GM18517 (cell line): ENCODE results near the gene ACAD9.
"Not testable (repeated sequence)": the region's sequence is repeated elsewhere in the genome, so short reads cannot be mapped to it uniquely, and the experiment has no call there.

Experiments used
- ATAC-seq: cut with Tn5 transposase; IDR thresholded peaks from one replicate; pipeline ENCODE4 v1.9.1; 2021; ENCODE audit warnings: mild to moderate bottlenecking, moderate library complexity; ENCODE audit not compliant: unreplicated experiment

Gene ACAD9

DNA sequence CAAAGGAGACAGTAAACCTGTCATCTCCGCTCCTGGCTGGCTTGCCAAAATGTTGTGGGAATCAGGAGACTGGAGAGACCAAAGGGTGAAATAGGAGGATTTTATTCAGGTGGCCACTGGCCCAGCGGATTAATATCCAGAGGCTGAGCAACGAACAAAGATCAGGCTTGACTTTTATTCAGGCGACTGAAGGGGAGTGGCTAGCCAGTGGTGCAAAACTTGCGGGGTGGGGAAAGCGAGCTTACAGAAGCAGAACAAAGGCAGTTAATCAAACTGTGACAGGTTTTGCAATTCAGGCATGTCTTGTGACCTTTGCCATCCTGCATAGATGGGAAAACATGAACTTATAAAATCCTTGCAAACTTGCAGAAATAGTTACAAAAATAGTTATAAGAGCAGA lies 19.8 kb upstream of the ACAD9 start:
- ATAC-seq = no peak

DNA sequence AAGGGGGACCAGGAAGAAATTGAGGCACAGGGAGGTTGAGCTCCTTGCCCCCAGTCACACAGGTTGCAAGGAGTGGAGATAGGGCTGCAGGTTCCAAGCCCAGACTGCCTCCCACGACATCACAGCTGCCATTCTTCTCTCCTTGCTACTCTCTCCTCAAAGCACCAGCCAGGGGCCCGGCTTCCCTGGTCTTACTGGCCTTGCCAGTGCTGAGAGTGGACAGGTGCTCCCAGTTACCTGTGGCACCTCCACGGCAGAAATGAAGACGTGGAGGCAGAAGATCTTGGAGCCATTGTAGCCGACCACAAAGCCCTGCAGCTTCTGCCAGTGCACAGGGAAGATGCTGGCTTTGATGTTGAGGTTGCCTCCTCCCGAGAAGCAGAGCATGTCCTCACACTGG lies 17.9 kb upstream of the ACAD9 start:
- ATAC-seq = no peak

DNA sequence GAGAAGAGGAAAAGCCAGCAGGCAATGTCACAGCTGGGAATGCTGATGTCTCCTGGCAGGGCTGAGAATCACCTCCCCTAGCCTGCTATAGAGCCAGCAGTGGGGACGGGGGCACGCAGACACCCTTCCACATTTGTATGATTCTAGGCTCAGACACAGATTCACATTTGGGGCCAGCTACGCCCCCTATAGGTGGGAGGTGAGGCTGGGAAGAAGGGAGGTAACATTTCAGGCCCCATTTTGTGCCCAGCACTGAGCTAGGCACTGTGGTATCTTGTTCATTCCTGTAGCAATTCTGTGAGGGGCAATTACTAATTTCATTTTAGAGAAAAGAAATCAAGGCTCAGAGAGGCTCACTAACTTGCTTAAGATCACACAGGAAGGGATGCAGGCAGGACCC lies 15.9 kb upstream of the ACAD9 start:
- ATAC-seq = no peak

DNA sequence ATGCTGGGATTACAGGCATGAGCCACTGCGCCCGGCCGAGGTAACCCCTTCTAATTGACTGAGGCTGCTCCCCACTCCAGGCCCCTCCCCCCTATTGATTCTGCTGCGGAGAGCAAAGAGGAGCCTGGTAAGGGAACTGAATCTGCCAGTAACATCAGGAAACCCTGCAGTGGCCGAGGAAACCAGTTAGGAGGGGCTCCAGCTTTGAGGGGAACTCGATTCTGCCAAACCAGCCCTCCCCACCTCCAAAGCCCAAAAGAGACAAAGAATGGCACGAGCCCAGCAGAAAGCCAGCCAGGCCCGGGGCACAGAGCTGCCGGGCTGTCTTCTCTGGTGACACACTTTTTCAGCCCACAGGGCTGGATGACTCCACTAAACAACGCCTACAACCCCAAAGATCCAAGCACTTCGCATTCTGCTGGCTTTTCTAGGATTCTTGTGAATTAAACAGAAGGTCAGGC lies 15.0 kb upstream of the ACAD9 start:
- no peak for ATAC-seq

DNA sequence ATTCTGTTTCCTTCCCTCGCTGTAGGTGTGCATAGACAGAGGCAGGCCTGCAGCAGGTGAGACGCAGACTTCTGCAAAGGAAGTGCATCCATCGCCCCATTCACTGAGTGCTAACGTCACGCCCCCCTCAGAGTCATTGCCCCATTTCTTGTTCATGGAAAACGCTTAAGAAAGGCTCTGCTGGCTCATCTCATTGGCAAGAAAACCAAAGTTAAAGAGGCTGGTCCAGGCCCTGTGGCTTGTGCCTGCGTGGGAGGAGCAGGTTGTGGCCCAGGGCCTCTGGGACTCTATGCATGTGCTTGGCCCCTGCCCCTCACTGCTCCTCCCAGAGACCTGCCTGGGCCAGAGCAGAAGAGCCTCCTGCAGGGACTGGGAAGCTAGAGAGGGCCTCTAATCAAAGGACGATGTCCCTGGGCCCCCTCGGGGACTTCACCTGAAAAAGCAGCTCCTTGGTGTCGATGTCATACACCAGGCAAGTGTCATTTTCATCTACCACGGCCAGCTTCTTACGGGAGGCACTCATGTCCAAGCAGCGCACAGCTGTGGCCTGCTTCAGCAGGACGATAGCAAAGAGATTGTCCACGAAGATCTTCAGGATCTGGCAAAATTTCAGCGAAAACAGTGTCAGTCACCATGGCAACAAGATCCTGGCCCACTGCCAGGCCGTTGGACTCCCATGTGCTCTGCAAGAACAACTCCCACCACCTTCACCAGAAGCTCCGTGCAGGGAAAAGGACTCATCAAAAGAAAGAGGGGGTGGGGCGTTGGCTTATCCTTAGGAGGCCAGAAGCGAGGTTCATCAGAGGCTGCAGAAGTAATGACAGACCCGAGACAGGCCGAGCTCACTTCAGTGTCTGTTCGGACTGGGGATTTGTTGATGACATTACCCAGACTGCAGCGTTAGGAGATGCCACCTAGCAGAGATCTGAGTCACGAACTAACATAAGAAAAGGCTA lies 14.3 kb upstream of the ACAD9 start:
- ATAC-seq = not testable (repeated sequence)

- no peak for ATAC-seq
These were observed 12.0 kb upstream of the ACAD9 start for GRCh38 chr3:128867200-128868125.

DNA sequence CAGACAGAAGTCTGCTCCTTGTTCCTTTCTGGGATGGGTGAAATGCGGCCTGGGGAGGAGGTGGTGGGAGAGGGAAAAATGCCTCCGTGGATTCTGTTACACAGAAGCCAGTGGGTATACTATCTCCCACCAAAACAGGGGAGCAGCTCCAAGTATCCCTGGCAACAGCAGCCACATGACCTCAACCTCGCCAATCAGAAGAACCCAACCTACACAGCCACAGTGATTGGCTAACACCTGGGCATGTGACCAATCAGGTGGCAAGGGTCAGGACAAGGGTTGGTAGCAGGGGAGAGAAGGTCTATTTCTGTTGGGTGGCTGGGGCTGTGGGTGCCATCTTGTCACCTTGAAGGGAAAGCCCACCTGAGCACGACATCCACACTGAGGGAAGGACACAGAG lies 9.1 kb upstream of the ACAD9 start:
- no peak for ATAC-seq

DNA sequence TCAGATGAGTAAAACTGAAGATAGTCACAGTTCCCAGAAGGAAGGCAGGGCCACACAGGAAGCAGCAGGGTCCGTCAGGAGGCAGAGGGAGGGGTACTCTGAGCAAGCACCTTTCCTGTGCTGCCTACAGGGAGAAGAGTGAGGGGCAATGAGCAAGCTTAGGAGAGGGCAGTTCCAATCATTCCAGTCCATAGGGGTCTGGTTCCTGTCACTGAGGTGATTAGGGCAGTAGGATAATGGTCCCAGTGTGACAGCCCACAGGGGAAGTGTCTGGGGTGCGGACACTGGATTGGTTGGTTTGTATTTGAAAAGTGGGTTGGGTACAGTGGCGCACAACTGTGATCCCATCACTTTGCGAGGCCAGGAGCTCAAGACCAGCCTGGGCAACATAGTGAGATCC lies 7.1 kb upstream of the ACAD9 start:
- no peak for ATAC-seq

GRCh38 chr3:128872744-128873143 lies 6.7 kb upstream of the ACAD9 start:
- ATAC-seq = no peak

DNA sequence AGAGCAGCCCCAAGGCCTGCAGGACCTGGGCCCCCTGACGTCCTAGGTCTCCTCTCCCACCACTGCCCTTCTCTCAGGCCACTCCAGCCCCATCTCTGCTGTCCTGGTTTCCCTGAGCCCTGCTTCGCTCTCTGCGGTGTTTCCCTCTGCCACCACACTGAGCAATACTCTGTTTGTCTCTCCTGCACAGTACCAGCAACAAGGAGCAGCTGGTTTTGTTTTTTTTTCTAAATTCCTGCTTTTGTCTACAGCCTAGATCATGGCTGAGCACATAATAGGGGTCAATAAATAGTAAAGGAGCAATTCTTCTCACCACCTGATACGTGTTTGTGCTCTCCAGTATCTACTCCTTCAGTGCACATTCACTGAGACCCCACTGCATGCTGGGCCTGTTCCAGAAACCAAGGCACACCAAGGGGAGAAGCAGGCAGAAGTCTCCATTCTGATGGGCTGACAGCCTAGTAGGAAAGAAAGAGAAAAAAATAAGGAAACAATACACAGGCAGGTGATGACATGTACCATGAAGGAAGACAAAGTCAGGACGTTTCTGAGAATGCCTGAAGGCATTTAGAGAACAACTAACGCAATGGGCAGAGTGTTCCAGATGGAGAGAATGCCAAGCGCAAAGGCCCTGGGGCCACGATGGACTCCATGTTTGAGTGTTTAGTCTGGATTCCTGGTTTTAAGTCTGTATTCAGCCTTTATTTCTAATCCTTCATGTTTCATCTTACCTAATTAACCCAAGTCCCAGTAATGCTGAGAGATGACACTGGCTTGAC lies 6.0 kb upstream of the ACAD9 start:
- ATAC-seq = no peak

DNA sequence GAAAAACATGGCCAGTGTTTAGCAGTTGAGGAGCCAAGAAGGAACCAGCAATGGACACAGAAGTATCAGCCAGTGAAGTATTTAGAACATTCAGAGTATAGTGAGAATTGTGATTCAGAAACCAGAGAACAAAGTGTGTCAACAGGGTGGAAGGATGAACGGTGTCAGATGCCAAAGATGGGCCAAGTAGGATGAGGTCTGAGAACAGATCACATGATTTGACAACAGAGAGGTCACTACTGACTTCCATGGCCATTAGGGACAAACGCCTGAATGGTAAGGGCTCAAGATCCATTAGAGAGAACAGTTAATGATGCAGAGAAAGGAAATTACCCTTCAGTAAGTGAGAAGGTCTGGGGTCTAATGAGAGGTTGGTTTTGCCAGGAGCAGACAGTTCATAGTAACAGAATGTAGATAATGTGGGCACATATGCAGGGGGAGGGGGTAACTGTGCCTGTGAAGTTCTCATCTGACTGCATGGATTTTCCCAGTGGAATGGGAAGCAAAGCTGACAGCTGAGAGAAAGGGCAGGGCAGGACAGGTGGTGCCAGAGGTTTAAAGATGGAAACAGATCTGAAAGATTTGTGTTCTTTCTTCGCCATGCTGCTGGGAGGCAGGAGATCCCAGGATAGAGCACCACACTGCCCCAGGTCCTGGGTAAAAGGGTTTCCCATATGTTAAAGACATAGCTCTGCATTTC lies 4.8 kb upstream of the ACAD9 start:
- ATAC-seq = no peak

GRCh38 chr3:128875556-128876120 lies 3.8 kb upstream of the ACAD9 start:
- ATAC-seq = no peak

GRCh38 chr3:128878011-128878457 lies 1.4 kb upstream of the ACAD9 start:
- no peak for ATAC-seq

GRCh38 chr3:128878556-128879124 lies 780 bp upstream of the ACAD9 start:
- peak; percentile 3 for ATAC-seq

- no peak for ATAC-seq
These were observed 571 bp downstream of the ACAD9 start for GRCh38 chr3:128879991-128880390.

- ATAC-seq = not testable (repeated sequence)
These were observed 1.0 kb downstream of the ACAD9 start for GRCh38 chr3:128880455-128880854.

DNA sequence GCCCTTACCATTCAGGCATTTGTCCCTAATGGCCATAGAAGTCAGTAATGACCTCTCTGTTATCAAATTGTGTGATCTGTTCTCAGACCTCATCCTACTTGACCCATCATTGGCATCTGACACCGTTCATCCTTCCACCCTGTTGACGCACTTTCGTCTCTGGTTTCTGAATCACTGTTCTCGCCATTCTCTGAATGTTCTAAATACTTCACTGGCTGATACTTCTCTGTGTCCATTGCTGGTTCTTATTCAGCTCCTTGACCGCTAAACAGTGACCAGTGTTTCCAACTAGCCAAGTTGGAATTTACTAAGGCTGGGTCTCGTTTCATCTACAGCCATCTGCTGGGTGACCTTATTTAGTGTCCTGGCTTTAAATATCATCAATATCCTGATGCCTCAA lies 2.2 kb downstream of the ACAD9 start:
- no peak for ATAC-seq

DNA sequence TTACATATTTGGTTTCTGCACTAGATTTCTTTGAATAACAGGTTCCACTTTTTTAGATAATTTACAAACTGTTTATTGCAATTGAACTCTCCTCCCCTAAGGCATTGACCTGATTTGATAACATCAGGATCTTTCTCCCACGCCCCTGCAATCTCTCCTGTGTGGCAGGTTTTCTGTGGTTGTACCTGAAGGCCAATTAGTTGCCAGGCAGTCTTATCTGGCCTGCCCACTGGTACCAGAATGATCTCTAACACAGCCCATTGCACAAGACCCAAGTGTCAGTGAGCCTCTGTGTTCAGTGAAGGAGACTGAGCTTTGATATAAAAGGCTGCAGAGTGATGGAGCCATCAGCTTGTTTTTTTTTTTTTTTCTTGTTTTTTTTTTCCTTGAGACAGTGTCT lies 3.3 kb downstream of the ACAD9 start:
- no peak for ATAC-seq

- no peak for ATAC-seq
These were observed 5.6 kb downstream of the ACAD9 start for GRCh38 chr3:128884992-128885391.
